Stimulated activated CD4-positive, alpha-beta T cell treated with anti-CD3 and anti-CD28 coated beads, Interleukin-15, amount 100 ng/mL, for 1 hour (primary cell): ENCODE measurements around the gene TUBE1.

Experiments used
- DNase-seq, 2 donors: peaks; one replicate each; pipeline ENCODE4 v3.0.0-alpha.2; 2020; ENCODE audit warnings: low read depth in 1 of 2, low spot score in 1 of 2

Gene TUBE1

GRCh38 chr6:112036088-112036637 is 51.1 kb downstream of the TUBE1 start:
- DNase-seq: no peak

DNA sequence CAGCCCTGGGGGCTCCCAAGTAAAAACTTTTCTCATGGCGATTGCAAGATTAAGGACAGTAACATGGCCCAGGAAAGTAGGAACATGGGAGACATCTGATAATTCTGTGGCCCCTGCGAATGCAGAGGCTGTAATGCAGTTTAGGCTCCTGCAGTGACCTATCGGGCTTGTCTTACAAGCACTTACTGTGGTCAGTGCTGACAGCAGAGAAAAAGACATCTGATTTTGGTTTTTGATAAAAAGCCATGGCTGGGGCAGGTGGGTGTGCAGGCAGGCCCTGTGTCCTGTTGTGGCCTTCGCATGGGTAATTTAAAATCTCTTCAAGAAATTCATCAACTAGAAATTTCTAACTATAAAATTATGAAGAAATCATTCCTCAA is 52.7 kb downstream of the TUBE1 start:
- DNase-seq: no peak

DNA sequence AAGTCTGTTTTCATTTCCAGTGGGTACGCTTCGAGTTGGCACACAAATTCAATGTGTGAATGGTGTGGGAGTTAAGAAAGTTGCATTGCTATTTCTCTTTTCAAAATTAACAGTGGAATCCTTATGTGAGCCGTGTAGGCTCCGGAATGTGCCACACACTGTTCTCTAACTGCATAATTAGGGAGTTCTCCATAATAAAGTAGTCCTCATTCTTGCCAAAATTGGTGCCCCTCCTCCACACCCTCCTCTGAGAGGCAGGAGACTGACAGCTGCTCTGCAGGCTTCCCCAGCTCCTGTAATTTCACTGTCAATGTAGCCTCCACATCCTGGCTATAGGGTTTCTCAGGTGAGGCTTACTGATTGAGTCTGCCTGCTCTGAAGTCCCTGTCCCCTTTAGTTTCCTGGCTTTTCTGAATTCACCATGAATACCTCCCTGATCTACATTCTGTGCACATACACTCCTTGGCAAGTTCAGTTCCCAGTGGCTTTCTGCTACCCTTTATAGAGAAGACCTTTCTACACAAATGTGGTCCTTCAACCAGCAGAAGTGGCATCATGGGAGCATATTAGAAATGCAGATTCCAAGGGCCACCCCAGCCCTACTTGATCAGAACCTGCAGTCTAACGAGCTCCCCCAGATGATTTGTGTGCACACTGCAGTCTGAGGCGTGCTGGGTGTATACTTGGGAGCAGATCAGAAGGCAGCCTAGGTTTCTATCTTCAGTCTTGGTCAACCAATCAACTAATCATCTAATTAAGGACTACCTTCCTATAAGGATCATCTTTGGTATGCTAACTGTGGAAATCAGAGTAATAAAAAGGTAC is 53.3 kb downstream of the TUBE1 start:
- no peak for DNase-seq

DNA sequence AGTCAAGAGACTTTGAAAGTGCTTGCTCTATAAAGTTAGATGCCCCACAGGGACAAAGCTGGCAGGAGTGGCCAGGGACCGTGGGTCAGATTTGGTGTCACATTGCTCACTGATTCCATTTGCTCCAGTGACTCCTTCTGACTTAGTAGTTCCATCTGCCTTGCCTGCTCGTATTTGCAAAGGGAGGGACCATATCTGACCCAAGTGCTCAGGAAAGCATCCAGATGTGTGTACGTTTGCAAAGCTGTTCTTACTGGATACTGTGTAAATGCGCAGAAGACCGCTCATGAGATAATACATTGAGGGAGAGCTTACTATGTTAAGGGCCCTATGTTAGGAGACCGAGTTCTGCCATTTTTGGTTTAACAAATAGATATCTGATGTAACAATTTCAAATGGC is 54.6 kb downstream of the TUBE1 start:
- DNase-seq: no peak

DNA sequence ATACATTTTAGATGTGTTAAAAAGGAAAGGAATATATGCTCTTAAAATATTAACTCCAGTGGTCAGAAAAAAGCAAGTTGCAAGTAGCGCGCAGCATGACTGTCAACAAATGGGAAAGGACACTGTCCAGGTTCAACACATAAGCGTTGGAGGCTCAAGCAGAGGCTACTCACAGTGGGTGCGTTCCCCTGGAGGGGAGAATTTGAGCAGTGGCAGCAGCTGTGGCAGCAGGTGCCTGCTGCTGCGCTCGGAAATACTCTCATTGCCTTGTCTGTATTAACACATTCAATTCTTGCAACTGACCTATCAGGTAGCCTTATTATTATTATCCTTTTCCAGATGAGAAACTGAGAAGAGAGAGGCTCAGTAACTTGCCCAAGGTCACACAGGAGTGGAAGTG is 55.3 kb downstream of the TUBE1 start:
- DNase-seq: no peak

GRCh38 chr6:112030961-112031660 is 56.2 kb downstream of the TUBE1 start:
- DNase-seq: no peak

GRCh38 chr6:112030206-112030960 is 56.9 kb downstream of the TUBE1 start:
- DNase-seq: no peak

DNA sequence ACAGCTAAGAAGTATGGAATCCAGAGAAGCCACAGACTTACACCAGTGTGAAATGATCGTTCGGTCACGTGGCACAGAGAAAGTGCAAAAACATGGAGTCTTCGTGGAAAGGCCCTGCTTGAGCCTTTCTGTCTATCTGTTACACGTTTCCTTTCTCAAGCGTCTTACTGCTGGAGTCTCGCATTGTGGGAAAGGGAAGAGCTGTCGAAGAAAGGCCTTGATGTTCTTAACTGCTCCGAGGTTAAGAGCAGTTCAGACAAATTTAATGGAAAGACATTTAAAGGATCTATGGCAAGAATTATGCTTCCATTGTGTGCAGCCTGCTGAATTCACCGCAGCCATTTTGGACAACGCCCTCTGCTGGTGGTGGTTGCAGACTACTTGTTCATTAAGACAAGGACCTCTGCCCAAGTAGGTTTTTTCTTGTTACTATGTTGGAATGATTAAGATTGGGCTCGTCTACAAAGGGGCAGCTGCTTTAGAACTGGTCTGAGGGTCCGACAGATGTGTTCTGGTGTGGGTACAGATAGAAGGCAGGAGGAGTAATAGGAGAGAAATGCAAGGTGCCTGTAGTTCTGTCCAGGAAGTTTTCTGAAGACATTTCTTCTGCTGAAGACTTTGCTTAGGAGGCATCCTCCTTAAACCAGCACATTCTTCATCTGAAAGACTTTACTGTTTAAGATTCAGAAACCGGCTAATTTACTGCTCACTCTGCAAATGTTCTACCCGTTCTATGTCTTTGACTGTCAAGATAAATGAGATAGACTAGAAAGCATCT is 58.0 kb downstream of the TUBE1 start:
- peak; percentile 23 to 50 for DNase-seq

- DNase-seq: peak in 1 of 2 donors; percentile 21
These were observed 59.2 kb downstream of the TUBE1 start for GRCh38 chr6:112027942-112028674.

DNA sequence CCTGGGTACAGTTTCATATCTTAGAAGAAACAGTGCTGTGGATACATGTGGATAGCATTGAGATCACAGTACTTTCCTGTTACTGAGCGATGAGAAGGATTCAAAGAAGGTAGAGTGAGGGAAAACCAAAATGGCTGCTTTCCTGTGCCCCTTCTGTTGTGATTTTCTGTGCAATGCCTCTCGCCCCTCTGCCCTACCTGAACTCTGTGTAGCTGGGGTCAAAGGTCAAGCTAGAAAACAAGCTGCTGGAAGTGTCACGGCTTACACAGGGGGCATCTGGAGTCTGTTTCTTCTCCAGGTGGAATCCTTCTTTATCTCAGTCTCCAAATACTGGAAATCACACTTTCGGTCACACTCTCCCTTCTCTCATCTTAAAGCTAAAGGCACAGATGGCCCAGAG is 60.3 kb downstream of the TUBE1 start:
- DNase-seq: no peak

- no peak for DNase-seq
These were observed 62.8 kb downstream of the TUBE1 start for GRCh38 chr6:112024464-112024863.

GRCh38 chr6:112022749-112023148 is 64.5 kb downstream of the TUBE1 start:
- DNase-seq: no peak

- DNase-seq: no peak
These were observed 65.5 kb downstream of the TUBE1 start for GRCh38 chr6:112021691-112022310.
